ENCODE results near the gene ANKRD7. TPM values are rescaled to one million over a fixed set of nuclear protein-coding genes. Genes with fewer than 3 reads are reported as not detected.

The ANKRD7 gene
- total RNA-seq, 1 donor from 2014 or later: not detected

DNA sequence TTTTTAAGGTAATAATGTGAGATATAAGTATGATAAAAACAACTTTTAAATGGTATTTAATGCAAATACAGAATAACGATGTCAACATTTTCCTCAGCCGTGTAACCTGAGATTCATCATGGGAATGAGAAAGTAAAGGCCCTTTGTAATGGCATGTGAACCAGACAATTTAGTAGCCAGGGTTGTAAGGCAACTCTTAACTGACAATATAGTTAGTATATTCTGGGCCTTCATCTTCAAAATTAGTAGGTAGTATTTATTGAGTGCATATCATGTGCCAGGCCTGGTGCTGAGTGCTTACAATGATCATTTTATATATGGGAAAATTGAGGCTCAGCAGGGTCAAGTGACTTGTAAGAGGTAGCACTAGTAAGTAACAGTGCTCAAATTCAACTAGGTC, 29.9 kb upstream of the ANKRD7 start:
- Mint-ChIP-seq H3K27me3 (ENCODE audit: unreplicated experiment) (peaks cover 2% of the 10 kb centered on the region), H3K9me3 (ENCODE audit: unreplicated experiment) (peaks cover 2% of the 10 kb centered on the region), H3K4me1 (ENCODE audit: low read depth, unreplicated experiment) (no peaks in the 10 kb centered on the region), H3K4me3 (ENCODE audit: unreplicated experiment) (no peak overlapping the region), H3K27ac (ENCODE audit: unreplicated experiment) (no peak overlapping the region), H3K36me3 (ENCODE audit: unreplicated experiment) (no peaks in the 10 kb centered on the region)
- TF ChIP-seq CTCF (IDR thresholded peaks at IDR 0.05; ENCODE audit: partially characterized antibody, unreplicated experiment): no peak
- no peak for DNase-seq

DNA sequence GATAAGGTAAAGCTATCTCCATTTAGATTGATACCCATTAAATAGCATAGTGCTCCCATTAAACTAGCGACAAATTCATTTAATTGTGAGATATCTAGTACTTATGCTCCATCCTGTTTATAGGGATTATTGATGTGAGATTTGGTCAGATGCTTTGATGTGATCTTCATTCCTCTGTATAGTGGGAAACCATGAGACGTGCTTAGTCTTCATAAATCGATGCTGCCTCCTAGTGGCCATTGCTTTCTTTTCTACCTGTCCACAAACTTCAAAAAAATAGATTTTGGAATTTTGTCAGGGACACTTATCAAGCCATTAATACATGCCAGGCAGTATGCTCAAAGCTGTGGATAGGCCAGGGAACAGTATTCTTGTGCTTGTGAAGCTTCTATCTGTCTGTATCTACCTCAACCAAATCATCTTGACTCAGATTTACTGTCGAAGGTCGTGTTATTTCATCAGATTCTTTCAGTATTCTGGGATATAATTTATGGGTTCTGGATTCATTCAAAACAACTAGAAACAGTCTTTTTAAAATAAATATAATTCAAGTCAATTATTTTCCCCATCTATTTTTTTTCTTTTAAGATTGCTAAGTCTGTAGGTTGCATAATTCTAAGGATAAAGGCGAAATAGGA, 28.5 kb upstream of the ANKRD7 start:
- peak; percentile 27 for DNase-seq
- no peaks in the 10 kb centered on the region for H3K36me3 Mint-ChIP-seq (ENCODE audit: unreplicated experiment)
- peaks cover 2% of the 10 kb centered on the region for H3K9me3 Mint-ChIP-seq (ENCODE audit: unreplicated experiment)
- peaks cover 2% of the 10 kb centered on the region for H3K27me3 Mint-ChIP-seq (ENCODE audit: unreplicated experiment)
- TF ChIP-seq CTCF (IDR thresholded peaks at IDR 0.05; ENCODE audit: partially characterized antibody, unreplicated experiment): peak; percentile 89
- no peak overlapping the region for H3K27ac Mint-ChIP-seq (ENCODE audit: unreplicated experiment)
- no peak overlapping the region for H3K4me3 Mint-ChIP-seq (ENCODE audit: unreplicated experiment)
- H3K4me1 Mint-ChIP-seq (ENCODE audit: low read depth, unreplicated experiment): no peaks in the 10 kb centered on the region

DNA sequence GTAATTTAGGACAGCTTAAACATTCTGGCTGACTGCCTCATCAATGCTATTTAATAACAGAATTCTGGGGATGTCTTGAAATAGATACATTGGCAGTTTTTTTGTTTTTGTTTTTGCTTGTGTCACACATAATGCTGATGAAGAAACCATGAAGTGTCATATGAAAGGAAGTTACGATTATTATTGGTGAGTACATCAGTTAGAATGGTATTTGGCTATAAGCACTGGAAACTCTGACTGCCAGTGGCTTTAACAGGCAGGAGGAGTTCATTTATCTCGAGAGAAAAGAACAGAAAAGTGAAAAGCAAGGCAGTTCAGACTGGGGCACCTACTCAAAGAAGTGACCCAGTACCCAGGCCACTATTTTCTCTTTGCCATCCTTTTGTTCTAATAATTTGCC, 22.4 kb upstream of the ANKRD7 start:
- Mint-ChIP-seq H3K4me3 (ENCODE audit: unreplicated experiment) (no peak overlapping the region), H3K4me1 (ENCODE audit: low read depth, unreplicated experiment) (no peaks in the 10 kb centered on the region), H3K9me3 (ENCODE audit: unreplicated experiment) (peaks cover under 1% of the 10 kb centered on the region), H3K36me3 (ENCODE audit: unreplicated experiment) (no peaks in the 10 kb centered on the region), H3K27ac (ENCODE audit: unreplicated experiment) (no peak overlapping the region), H3K27me3 (ENCODE audit: unreplicated experiment) (peaks cover under 1% of the 10 kb centered on the region)
- DNase-seq: no peak
- TF ChIP-seq CTCF (IDR thresholded peaks at IDR 0.05; ENCODE audit: partially characterized antibody, unreplicated experiment): no peak

DNA sequence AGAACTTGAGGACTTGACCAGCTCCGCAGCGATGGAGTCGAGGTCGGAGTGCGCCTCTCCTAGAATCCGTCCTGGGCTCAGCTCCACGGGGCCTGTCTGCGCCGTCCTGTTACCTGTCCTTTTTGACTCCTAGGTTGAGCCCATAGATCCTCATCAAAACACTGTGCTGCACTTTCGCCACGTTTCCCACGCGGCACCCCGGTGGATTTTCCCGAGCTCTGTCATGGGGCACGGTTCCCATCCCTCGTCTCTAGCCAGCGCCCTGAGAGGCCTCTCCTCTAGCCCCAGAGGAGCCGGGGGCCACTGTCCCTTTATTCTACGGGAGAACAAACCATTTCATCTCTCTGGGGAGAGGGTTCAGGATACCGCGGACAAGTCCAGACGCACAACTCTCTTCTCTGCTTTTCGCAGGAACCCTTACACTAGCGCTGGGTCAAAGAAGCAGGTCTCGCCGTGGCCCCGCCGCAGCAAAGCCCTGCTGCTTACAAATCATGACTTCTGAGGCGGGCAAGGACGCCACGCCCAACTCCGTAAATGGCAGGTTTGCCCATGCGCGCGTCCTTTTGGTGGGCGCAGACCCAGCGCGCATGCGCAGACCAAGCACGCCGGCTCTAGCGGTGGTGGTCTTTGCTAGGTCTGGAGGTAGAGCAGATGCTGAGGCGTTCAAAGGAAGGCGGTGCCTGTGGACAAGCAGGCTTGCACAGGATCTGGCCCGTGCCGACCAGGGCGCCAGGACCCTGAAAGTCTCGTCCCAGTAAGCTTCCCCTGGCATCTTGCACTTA, 10.3 kb upstream of the ANKRD7 start:
- peak; percentile 62 for DNase-seq
- no peaks in the 10 kb centered on the region for H3K27me3 Mint-ChIP-seq (ENCODE audit: unreplicated experiment)
- no peaks in the 10 kb centered on the region for H3K4me1 Mint-ChIP-seq (ENCODE audit: low read depth, unreplicated experiment)
- no peaks in the 10 kb centered on the region for H3K9me3 Mint-ChIP-seq (ENCODE audit: unreplicated experiment)
- peak overlapping the region; percentile 78 for H3K4me3 Mint-ChIP-seq (ENCODE audit: unreplicated experiment)
- no peak for TF ChIP-seq CTCF (IDR thresholded peaks at IDR 0.05; ENCODE audit: partially characterized antibody, unreplicated experiment)
- no peak overlapping the region for H3K27ac Mint-ChIP-seq (ENCODE audit: unreplicated experiment)
- no peaks in the 10 kb centered on the region for H3K36me3 Mint-ChIP-seq (ENCODE audit: unreplicated experiment)

DNA sequence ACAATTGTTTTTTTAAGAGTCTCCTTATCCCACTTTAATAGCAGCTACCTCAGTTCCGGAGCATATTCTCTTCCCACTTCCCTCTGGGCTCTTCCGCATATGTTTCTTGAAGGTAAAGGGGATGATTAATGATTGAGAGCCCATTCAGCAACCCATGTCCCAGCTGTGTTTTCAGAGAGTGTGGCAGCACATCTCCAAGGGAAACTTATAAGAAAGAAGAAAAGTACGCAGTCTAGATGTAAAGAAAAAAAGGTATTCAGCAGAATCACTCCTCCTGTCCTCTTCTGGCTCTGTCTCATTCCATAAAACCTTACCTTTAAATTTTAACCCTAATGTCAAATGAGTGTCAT, 9.7 kb upstream of the ANKRD7 start:
- no peaks in the 10 kb centered on the region for H3K27me3 Mint-ChIP-seq (ENCODE audit: unreplicated experiment)
- no peak overlapping the region for H3K27ac Mint-ChIP-seq (ENCODE audit: unreplicated experiment)
- TF ChIP-seq CTCF (IDR thresholded peaks at IDR 0.05; ENCODE audit: partially characterized antibody, unreplicated experiment): no peak
- no peaks in the 10 kb centered on the region for H3K9me3 Mint-ChIP-seq (ENCODE audit: unreplicated experiment)
- peak overlapping the region; percentile 78 for H3K4me3 Mint-ChIP-seq (ENCODE audit: unreplicated experiment)
- no peak for DNase-seq
- no peaks in the 10 kb centered on the region for H3K4me1 Mint-ChIP-seq (ENCODE audit: low read depth, unreplicated experiment)
- H3K36me3 Mint-ChIP-seq (ENCODE audit: unreplicated experiment): no peaks in the 10 kb centered on the region
